Transverse colon (tissue), 4 donors: ENCODE measurements around the gene ELP5.

ENCODE experiments used
- EP300 ChIP-seq: sonication (generic); formaldehyde crosslinking; IDR thresholded peaks from one replicate; pipeline ENCODE4 v1.6.1; 2017; ENCODE audit warnings: antibody characterized with exemption, low read depth
- POLR2A ChIP-seq: fragments of 450-650 bp; IDR thresholded peaks from one replicate; pipeline ENCODE4 v1.6.1; 2016; ENCODE audit warnings: antibody characterized with exemption, mild to moderate bottlenecking, moderate library complexity
- POLR2AphosphoS5 ChIP-seq, 3 donors: sonication (generic); formaldehyde crosslinking; IDR thresholded peaks; one replicate each; pipeline ENCODE4 v1.6.1; 2016; ENCODE audit warnings: antibody characterized with exemption in 3 of 3
- TF ChIP-seq, protein P1 (sequence below), 5 experiments: fragments of 200-600 bp in 3 of 5; fragments of 450-650 bp in 2 of 5; sonication (generic) in 3 of 5; IDR thresholded peaks; 1 replicate in 2 of 5; 2 replicates in 3 of 5; pipeline ENCODE4 v1.5.1; 2016 to 2017; ENCODE audit warnings: antibody characterized with exemption in 5 of 5, inconsistent platforms in 3 of 5, mild to moderate bottlenecking in 2 of 5, moderate library complexity in 1 of 5

DNA sequence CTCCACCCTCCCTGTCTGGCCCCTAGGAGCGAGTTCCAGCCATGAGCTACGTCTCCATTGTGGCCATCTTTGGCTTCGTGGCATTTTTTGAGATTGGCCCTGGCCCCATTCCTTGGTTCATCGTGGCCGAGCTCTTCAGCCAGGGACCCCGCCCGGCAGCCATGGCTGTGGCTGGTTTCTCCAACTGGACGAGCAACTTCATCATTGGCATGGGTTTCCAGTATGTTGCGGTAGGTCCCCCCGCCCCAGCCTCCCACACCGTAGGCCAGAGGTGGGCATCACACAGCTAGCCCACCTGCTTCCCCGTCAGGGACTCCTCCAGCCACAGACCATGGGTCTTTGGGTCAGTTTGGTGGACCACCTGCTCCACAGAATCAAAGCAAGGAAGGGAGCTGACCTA lies 33.7 kb downstream of the ELP5 start:
- TF ChIP-seq, protein P1, sequence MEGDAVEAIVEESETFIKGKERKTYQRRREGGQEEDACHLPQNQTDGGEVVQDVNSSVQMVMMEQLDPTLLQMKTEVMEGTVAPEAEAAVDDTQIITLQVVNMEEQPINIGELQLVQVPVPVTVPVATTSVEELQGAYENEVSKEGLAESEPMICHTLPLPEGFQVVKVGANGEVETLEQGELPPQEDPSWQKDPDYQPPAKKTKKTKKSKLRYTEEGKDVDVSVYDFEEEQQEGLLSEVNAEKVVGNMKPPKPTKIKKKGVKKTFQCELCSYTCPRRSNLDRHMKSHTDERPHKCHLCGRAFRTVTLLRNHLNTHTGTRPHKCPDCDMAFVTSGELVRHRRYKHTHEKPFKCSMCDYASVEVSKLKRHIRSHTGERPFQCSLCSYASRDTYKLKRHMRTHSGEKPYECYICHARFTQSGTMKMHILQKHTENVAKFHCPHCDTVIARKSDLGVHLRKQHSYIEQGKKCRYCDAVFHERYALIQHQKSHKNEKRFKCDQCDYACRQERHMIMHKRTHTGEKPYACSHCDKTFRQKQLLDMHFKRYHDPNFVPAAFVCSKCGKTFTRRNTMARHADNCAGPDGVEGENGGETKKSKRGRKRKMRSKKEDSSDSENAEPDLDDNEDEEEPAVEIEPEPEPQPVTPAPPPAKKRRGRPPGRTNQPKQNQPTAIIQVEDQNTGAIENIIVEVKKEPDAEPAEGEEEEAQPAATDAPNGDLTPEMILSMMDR (IDR thresholded peaks at IDR 0.05), result no peak
- TF ChIP-seq EP300, result no peak
- TF ChIP-seq POLR2AphosphoS5 (IDR thresholded peaks at IDR 0.05), result no peak
- no peak for TF ChIP-seq POLR2A
